BJ (cell line): Measurements from ENCODE around the gene FAM168B. TPM values are rescaled to one million over a fixed set of nuclear protein-coding genes. Genes with fewer than 3 reads are reported as not detected.

Source experiments
- CTCF ChIA-PET: fragments of 350-600 bp; formaldehyde crosslinking; extraction: SDS; loops from one replicate; lab custom pipeline; 2021; ENCODE audit warnings: antibody characterized with exemption, inconsistent platforms; lab: Yijun Ruan, JAX
- POLR2A ChIA-PET: fragments of 300-600 bp; sonication (Branson Sonifier 250); formaldehyde crosslinking; extraction: SDS; loops from one replicate; lab custom pipeline; 2021; ENCODE audit warnings: antibody characterized with exemption; lab: Charles Lee
- DNase-seq: peaks from one replicate; pipeline ENCODE4 v3.0.0-alpha.2; 2011; ENCODE audit warnings: low read depth
- H3K27me3 ChIP-seq: 2 replicates; pipeline ENCODE4 v1.6.0; 2011; ENCODE audit warnings: low read length; ENCODE audit not compliant: control insufficient read depth, insufficient read depth
- H3K36me3 ChIP-seq: 2 replicates; pipeline ENCODE4 v1.5.1; 2011; ENCODE audit warnings: low read length; ENCODE audit not compliant: control insufficient read depth, insufficient read depth
- H3K4me3 ChIP-seq: 2 replicates; pipeline ENCODE4 v1.5.1; 2011; ENCODE audit warnings: low read depth, mild to moderate bottlenecking, control low read depth, low read length
- CTCF ChIP-seq: IDR thresholded peaks from 2 replicates; pipeline ENCODE4 v1.5.1; 2011; ENCODE audit warnings: low read depth, mild to moderate bottlenecking, control low read depth, inconsistent platforms, low read length, moderate library complexity; ENCODE audit not compliant: insufficient read depth
- polyA plus RNA-seq: library from polyadenylated mRNA; depleted of rRNA; stranded (reverse); fragments of >200 nt; gene quantifications from 2 replicates; pipeline ENCODE4 v1.2.3, GENCODE V29; 2011

The FAM168B gene
- polyA plus RNA-seq, 1 experiment = 85.6 TPM

GRCh38 chr2:131054488-131054887 is 38.8 kb downstream of the FAM168B start:
- no peaks in the 10 kb centered on the region for H3K27me3 ChIP-seq
- no peak for TF ChIP-seq CTCF
- ChIA-PET POLR2A (no interaction called here), CTCF (no interaction called here)
- no peak for DNase-seq
- H3K4me3 ChIP-seq = no peak overlapping the region
- H3K36me3 ChIP-seq = peaks cover 33% of the 10 kb centered on the region

- ChIA-PET POLR2A (no interaction called here), CTCF (no interaction called here)
- Histone ChIP-seq H3K27me3 (no peaks in the 10 kb centered on the region), H3K36me3 (peaks cover 41% of the 10 kb centered on the region), H3K4me3 (no peak overlapping the region)
- TF ChIP-seq CTCF = no peak
- DNase-seq = no peak
Observed at GRCh38 chr2:131052741-131053263, 40.5 kb downstream of the FAM168B start.

GRCh38 chr2:131050896-131051295 is 42.4 kb downstream of the FAM168B start:
- peaks cover 48% of the 10 kb centered on the region for H3K36me3 ChIP-seq
- TF ChIP-seq CTCF = no peak

GRCh38 chr2:131049150-131049718 is 44.0 kb downstream of the FAM168B start:
- POLR2A ChIA-PET = no interaction called here

More at GRCh38 chr2:131050896-131051295, 42.4 kb downstream of the FAM168B start:
- ChIA-PET CTCF (interaction anchor here (0.6 kb wide), 1 partner anchor 898 kb away, joined by 3 read pairs; no protein-coding TSS in a partner anchor), POLR2A (no interaction called here)
- Histone ChIP-seq H3K27me3 (no peaks in the 10 kb centered on the region), H3K4me3 (no peak overlapping the region)
- no peak for DNase-seq

GRCh38 chr2:131048641-131049040 is 44.6 kb downstream of the FAM168B start:
- Histone ChIP-seq H3K36me3 (peaks cover 43% of the 10 kb centered on the region), H3K27me3 (no peaks in the 10 kb centered on the region), H3K4me3 (no peak overlapping the region)
- ChIA-PET CTCF (no interaction called here), POLR2A (no interaction called here)
- no peak for DNase-seq
- no peak for TF ChIP-seq CTCF

More at GRCh38 chr2:131049150-131049718, 44.0 kb downstream of the FAM168B start:
- peaks cover 43% of the 10 kb centered on the region for H3K36me3 ChIP-seq
- CTCF ChIA-PET = no interaction called here
- H3K27me3 ChIP-seq = no peaks in the 10 kb centered on the region
- DNase-seq = no peak
- no peak overlapping the region for H3K4me3 ChIP-seq
- no peak for TF ChIP-seq CTCF
